ENCODE data around the gene COQ8A. TPM values are rescaled to one million over a fixed set of nuclear protein-coding genes. Genes with fewer than 3 reads are reported as not detected.

Gene COQ8A
- total RNA-seq, 1 experiment from 2014 or later = 24.6 TPM

GRCh38 chr1:226948996-226949395 is 8.9 kb downstream of the COQ8A start:
- DNase-seq = no peak
- BruUV-seq (replicated peaks) = no TSS peak
- Mint-ChIP-seq H3K27ac (ENCODE audit: unreplicated experiment) (no peak overlapping the region), H3K27me3 (ENCODE audit: unreplicated experiment) (no peaks in the 10 kb centered on the region), H3K4me3 (ENCODE audit: low read depth, unreplicated experiment) (no peak overlapping the region), H3K36me3 (ENCODE audit: insufficient read depth, unreplicated experiment) (peaks cover 10% of the 10 kb centered on the region), H3K4me1 (ENCODE audit: low read depth, unreplicated experiment) (peaks cover 33% of the 10 kb centered on the region), H3K9me3 (ENCODE audit: low read depth, unreplicated experiment) (no peaks in the 10 kb centered on the region)
- intact Hi-C loops (cut with micrococcal nuclease; ENCODE audit: unreplicated experiment) = no loop called here
- no peak for TF ChIP-seq CTCF (IDR thresholded peaks at IDR 0.05; ENCODE audit: unreplicated experiment)
- CTCF ChIA-PET = no interaction called here

DNA sequence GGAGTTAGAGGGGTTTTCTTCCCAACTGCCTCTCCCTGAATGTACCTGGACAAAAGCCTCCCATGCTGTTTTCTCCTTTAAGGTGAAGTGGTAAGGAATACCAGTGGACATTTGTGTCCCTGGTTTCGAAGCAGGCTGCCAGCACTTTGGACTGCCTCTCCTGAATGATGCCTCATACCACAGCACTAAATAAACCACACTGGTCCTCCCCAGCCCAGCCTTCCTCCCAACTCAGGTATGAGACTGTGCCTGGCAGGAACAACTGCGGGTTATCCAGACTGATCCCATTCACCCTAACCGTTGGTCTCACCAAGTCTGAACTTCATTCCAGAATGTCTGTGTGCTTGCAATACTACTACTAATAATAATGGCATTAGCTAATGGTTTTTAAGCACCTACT is 9.3 kb downstream of the COQ8A start:
- CTCF ChIA-PET = interaction anchor here (0.8 kb wide), 1 partner anchor 9 kb away, joined by 3 read pairs; the partner anchor contains the start of gene COQ8A
- Mint-ChIP-seq H3K36me3 (ENCODE audit: insufficient read depth, unreplicated experiment) (peaks cover 9% of the 10 kb centered on the region), H3K27ac (ENCODE audit: unreplicated experiment) (no peak overlapping the region), H3K4me1 (ENCODE audit: low read depth, unreplicated experiment) (peaks cover 29% of the 10 kb centered on the region), H3K9me3 (ENCODE audit: low read depth, unreplicated experiment) (no peaks in the 10 kb centered on the region), H3K4me3 (ENCODE audit: low read depth, unreplicated experiment) (no peak overlapping the region), H3K27me3 (ENCODE audit: unreplicated experiment) (no peaks in the 10 kb centered on the region)
- DNase-seq = no peak
- no peak for TF ChIP-seq CTCF (IDR thresholded peaks at IDR 0.05; ENCODE audit: unreplicated experiment)
- intact Hi-C loops (cut with micrococcal nuclease; ENCODE audit: unreplicated experiment) = no loop called here
- BruUV-seq (replicated peaks) = no TSS peak

DNA sequence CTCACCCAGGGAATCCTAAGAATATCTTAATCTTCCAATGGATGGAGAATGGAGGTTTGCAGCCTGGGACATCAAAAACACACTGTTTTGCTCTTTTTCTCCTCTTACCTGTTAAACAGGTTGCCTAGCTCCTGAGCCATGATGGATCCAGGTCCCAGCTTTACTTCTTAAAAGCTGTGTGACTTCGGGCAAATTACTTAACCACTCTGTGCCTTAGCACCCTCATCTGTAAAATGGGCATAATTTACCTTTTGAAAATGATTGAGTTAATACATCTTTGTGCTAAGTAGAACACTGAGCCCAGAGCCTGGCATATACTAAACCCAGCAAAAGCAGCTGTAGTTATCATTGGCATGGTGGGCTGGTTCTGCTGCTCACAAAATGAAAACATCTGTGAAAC is 10.2 kb downstream of the COQ8A start:
- no peak overlapping the region for H3K4me3 Mint-ChIP-seq (ENCODE audit: low read depth, unreplicated experiment)
- CTCF ChIA-PET = interaction anchor here (0.8 kb wide), 1 partner anchor 10 kb away, joined by 3 read pairs; the partner anchor contains the start of gene COQ8A
- DNase-seq = no peak
- H3K27me3 Mint-ChIP-seq (ENCODE audit: unreplicated experiment) = no peaks in the 10 kb centered on the region
- peaks cover 3% of the 10 kb centered on the region for H3K36me3 Mint-ChIP-seq (ENCODE audit: insufficient read depth, unreplicated experiment)
- no TSS peak for BruUV-seq (replicated peaks)
- intact Hi-C loops (cut with micrococcal nuclease; ENCODE audit: unreplicated experiment) = no loop called here
- H3K4me1 Mint-ChIP-seq (ENCODE audit: low read depth, unreplicated experiment) = peaks cover 19% of the 10 kb centered on the region
- no peak for TF ChIP-seq CTCF (IDR thresholded peaks at IDR 0.05; ENCODE audit: unreplicated experiment)
- no peaks in the 10 kb centered on the region for H3K9me3 Mint-ChIP-seq (ENCODE audit: low read depth, unreplicated experiment)
- no peak overlapping the region for H3K27ac Mint-ChIP-seq (ENCODE audit: unreplicated experiment)

- Mint-ChIP-seq H3K27me3 (ENCODE audit: unreplicated experiment) (no peaks in the 10 kb centered on the region), H3K4me3 (ENCODE audit: low read depth, unreplicated experiment) (no peak overlapping the region), H3K27ac (ENCODE audit: unreplicated experiment) (no peak overlapping the region), H3K36me3 (ENCODE audit: insufficient read depth, unreplicated experiment) (no peaks in the 10 kb centered on the region), H3K9me3 (ENCODE audit: low read depth, unreplicated experiment) (no peaks in the 10 kb centered on the region), H3K4me1 (ENCODE audit: low read depth, unreplicated experiment) (peaks cover 14% of the 10 kb centered on the region)
- no peak for DNase-seq
- no TSS peak for BruUV-seq (replicated peaks)
- no peak for TF ChIP-seq CTCF (IDR thresholded peaks at IDR 0.05; ENCODE audit: unreplicated experiment)
- intact Hi-C loops (cut with micrococcal nuclease; ENCODE audit: unreplicated experiment) = no loop called here
- CTCF ChIA-PET = interaction anchor here (0.5 kb wide), 1 partner anchor 443 kb away, joined by 13 read pairs; no protein-coding TSS in a partner anchor
Observed at GRCh38 chr1:226950871-226951270, 10.8 kb downstream of the COQ8A start.
